Fibroblast of mammary gland (primary cell): ENCODE results near the gene PPM1A.

Experiments used
- DNase-seq: peaks from one replicate; pipeline ENCODE4 v3.0.0-alpha.2; 2010; ENCODE audit warnings: low read depth
- H3K4me3 ChIP-seq: 2 replicates; pipeline ENCODE4 v1.5.1; 2011; ENCODE audit warnings: low read depth, mild to moderate bottlenecking, low read length, moderate library complexity; ENCODE audit not compliant: control insufficient read depth
- TF ChIP-seq, protein P1 (sequence below): conservative IDR thresholded peaks from 2 replicates; pipeline ENCODE4 v1.5.1; 2011; ENCODE audit warnings: low read depth, low read length, inconsistent platforms; ENCODE audit not compliant: control insufficient read depth, insufficient read depth

The PPM1A gene

DNA sequence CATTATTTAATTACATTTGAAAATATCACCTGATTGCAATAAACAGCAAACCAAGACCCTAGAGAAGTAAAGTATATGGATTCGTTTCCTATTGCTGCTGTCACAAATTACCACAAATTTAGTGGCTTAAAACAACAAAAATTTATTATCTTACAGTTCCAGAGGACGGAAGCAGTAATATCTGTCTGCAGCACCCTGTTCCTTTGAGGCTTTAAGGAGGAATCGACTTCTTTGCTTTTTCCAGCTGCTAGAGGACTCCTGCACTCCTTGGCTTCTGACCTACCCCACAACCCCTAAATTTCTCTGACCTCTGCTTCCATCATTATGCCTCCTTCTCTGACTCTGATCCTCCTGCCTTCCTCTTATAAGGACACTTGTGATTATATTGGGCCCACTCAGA is 23.8 kb upstream of the PPM1A start:
- H3K4me3 ChIP-seq, result no peak overlapping the region
- no peak for DNase-seq
- TF ChIP-seq, protein P1, sequence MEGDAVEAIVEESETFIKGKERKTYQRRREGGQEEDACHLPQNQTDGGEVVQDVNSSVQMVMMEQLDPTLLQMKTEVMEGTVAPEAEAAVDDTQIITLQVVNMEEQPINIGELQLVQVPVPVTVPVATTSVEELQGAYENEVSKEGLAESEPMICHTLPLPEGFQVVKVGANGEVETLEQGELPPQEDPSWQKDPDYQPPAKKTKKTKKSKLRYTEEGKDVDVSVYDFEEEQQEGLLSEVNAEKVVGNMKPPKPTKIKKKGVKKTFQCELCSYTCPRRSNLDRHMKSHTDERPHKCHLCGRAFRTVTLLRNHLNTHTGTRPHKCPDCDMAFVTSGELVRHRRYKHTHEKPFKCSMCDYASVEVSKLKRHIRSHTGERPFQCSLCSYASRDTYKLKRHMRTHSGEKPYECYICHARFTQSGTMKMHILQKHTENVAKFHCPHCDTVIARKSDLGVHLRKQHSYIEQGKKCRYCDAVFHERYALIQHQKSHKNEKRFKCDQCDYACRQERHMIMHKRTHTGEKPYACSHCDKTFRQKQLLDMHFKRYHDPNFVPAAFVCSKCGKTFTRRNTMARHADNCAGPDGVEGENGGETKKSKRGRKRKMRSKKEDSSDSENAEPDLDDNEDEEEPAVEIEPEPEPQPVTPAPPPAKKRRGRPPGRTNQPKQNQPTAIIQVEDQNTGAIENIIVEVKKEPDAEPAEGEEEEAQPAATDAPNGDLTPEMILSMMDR, result no peak

DNA sequence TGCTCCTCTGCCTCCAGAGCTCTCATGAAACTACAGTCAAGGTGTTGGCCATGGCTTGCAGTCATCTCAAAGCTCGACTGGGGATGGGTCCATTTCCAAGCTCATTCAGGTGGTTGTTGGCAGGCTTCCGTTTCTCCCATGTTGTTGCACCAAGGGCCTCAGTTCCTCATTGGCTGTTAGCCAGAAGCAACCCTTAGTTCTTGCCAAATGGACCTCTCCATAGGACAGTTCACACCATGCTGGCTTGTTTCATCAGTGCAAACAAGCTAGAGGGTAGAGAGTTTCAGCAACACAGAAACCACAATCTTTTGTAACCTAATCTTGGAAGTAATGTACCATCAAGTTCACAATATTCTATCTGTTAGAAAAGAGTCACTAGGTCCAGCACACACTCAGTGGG is 22.7 kb upstream of the PPM1A start:
- no peak overlapping the region for H3K4me3 ChIP-seq
- TF ChIP-seq, protein P1, result no peak
- DNase-seq, result no peak

DNA sequence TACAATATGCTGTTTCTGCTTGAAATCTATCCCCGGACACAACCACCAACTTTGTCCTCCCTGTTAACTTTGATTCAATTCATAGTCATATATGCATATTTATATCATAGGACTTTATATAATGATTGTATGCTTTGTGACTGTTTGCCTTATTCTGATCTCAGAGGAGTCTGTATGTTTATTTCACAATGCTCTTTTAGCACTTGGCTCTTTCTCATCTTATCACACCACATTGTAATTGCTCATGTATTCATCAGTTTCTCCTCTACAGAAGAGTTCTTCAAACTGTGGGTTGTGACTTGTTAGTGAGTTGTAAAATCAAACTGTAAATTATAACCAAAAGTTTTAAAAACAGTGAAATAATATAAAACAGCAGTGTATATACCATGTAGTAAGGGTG is 21.7 kb upstream of the PPM1A start:
- DNase-seq, result no peak
- TF ChIP-seq, protein P1, result no peak
- H3K4me3 ChIP-seq, result no peak overlapping the region

DNA sequence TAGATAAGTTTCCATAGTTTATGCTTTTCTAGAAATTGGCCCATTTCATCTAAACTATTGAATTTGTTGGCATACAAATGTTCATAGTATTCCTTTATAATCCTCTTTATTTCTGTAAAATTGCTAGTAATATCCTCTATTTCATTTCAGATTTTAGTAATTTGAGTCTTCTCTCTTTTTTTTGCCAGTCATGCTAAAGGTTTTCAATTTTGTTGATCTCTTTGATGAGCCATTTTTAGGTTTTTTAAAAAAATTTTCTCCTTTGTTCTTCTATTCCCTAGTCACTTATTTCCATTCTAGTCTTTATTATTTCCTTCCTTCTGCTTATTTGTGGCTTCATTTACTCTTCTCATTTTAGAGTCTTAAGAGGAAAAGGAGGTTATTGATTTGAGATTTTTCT is 19.4 kb upstream of the PPM1A start:
- TF ChIP-seq, protein P1, result no peak
- no peak overlapping the region for H3K4me3 ChIP-seq
- no peak for DNase-seq

DNA sequence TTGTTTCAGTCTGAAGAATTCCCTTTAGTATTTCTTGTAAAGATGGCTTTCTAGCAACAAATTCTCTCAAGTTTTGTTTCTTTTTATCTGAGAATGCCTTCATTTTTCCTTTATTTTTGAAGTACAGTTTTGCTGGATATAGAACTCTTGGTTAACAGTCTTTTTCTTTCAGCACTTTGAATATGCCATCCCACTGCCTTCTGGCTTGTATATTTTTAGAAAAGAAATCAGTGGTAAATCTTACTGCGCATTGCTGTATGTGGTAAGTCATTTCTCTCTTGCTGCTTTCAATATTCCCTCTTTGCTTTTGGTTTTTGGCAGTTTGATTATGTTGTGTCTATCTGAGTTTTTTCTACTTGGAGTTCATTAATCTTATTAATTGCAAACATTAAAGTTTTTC is 16.8 kb upstream of the PPM1A start:
- TF ChIP-seq, protein P1, result no peak
- H3K4me3 ChIP-seq, result no peak overlapping the region
- no peak for DNase-seq

DNA sequence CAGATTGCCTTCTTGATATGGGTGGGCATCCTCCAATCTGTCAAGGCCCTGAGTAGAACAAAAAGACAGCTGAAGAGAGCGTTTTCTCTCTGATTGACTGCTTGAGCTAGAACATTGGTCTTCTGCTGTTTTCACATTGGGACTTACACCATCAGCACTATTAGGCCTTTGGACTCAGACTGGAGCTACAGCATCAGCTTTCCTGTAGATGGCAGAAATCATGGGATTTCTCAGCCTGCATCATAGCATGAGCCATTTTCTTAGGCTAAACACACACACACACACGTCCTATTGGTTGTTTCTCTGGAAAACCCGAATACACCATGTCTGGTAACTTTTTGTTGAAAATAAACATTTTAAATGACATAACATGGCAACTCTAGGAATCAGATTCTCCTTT is 15.8 kb upstream of the PPM1A start:
- no peak overlapping the region for H3K4me3 ChIP-seq
- no peak for DNase-seq
- TF ChIP-seq, protein P1, result no peak

DNA sequence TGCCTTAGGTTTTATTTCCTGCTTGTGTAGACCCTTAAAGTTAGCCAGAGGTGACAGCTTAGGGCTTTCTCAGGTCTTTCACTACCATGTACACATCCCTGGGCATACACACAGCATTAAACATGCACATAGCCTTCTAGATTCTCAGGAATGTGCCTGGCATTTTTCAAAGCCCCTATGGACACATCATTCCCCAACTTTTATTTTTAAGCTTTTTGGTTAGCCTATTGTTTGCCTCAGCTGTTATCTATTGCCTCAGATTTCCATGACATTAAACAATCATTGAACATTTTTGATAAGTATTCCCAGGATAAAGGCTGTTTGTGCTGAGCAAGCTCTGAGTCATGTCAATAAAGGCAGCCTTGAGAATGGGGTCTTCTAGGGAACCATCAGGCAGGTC is 15.1 kb upstream of the PPM1A start:
- H3K4me3 ChIP-seq, result no peak overlapping the region
- TF ChIP-seq, protein P1, result no peak
- DNase-seq, result no peak
